H9 (cell line): Measurements from ENCODE around the gene EHBP1. TPM values are rescaled to one million over a fixed set of nuclear protein-coding genes. Genes with fewer than 3 reads are reported as not detected.

Source experiments
- DNase-seq: peaks from one replicate; pipeline ENCODE4 v3.0.0-alpha.2; 2017
- H2AFZ ChIP-seq: one replicate; pipeline ENCODE4 v1.6.1; 2013; ENCODE audit warnings: mild to moderate bottlenecking, low read length, control low read depth, moderate library complexity
- H2AK5ac ChIP-seq: 2 replicates; pipeline ENCODE4 v1.6.1; 2013; ENCODE audit warnings: low read length, control low read depth, mixed read lengths; ENCODE audit not compliant: insufficient read length
- H2BK120ac ChIP-seq: one replicate; pipeline ENCODE4 v1.6.1; 2013; ENCODE audit warnings: low read depth, mild to moderate bottlenecking, low read length, control low read depth, inconsistent platforms; ENCODE audit not compliant: poor library complexity, severe bottlenecking
- H2BK12ac ChIP-seq: 2 replicates; pipeline ENCODE4 v1.6.1; 2013; ENCODE audit warnings: low read length, control low read depth, mixed read lengths, low read depth; ENCODE audit not compliant: insufficient read length
- H2BK15ac ChIP-seq: 2 replicates; pipeline ENCODE4 v1.6.1; 2013; ENCODE audit warnings: low read depth, low read length, control low read depth
- H2BK20ac ChIP-seq: one replicate; pipeline ENCODE4 v1.6.1; 2013; ENCODE audit warnings: low read depth, mild to moderate bottlenecking, low read length, control low read depth, inconsistent platforms; ENCODE audit not compliant: poor library complexity, severe bottlenecking
- H2BK5ac ChIP-seq: 2 replicates; pipeline ENCODE4 v1.6.1; 2013; ENCODE audit warnings: low read length, control low read depth, mixed read lengths; ENCODE audit not compliant: insufficient read length
- H3K14ac ChIP-seq: 2 replicates; pipeline ENCODE4 v1.6.1; 2013; ENCODE audit warnings: low read length, control low read depth; ENCODE audit not compliant: insufficient read depth
- H3K18ac ChIP-seq: 2 replicates; pipeline ENCODE4 v1.6.1; 2013; ENCODE audit warnings: low read depth, mild to moderate bottlenecking, mixed read lengths, low read length, control low read depth; ENCODE audit not compliant: insufficient read length
- H3K23ac ChIP-seq: 2 replicates; pipeline ENCODE4 v1.6.1; 2013; ENCODE audit warnings: low read length, control low read depth, mixed read lengths, low read depth; ENCODE audit not compliant: insufficient read length
- H3K23me2 ChIP-seq: 2 replicates; pipeline ENCODE4 v1.6.1; 2013; ENCODE audit warnings: low read depth, mild to moderate bottlenecking, mixed read lengths, low read length, control low read depth; ENCODE audit not compliant: insufficient read length, poor library complexity, severe bottlenecking
- H3K27ac ChIP-seq: 2 replicates; pipeline ENCODE4 v1.5.1; 2013; ENCODE audit warnings: low read length, control low read depth, mixed read lengths, low read depth; ENCODE audit not compliant: insufficient read length
- H3K27me3 ChIP-seq: 2 replicates; pipeline ENCODE4 v1.6.1; 2013; ENCODE audit warnings: low read length, control low read depth, inconsistent platforms; ENCODE audit not compliant: insufficient read depth
- H3K4ac ChIP-seq: 2 replicates; pipeline ENCODE4 v1.6.1; 2013; ENCODE audit warnings: low read depth, mild to moderate bottlenecking, control low read depth, inconsistent platforms, low read length, moderate library complexity
- H3K4me1 ChIP-seq: 2 replicates; pipeline ENCODE4 v1.6.1; 2013; ENCODE audit warnings: low read length, control low read depth, inconsistent platforms; ENCODE audit not compliant: insufficient read depth
- H3K4me2 ChIP-seq: 2 replicates; pipeline ENCODE4 v1.6.1; 2013; ENCODE audit warnings: low read length, control low read depth, mixed read lengths; ENCODE audit not compliant: insufficient read length, insufficient read depth
- H3K56ac ChIP-seq: 2 replicates; pipeline ENCODE4 v1.6.1; 2013; ENCODE audit warnings: low read depth, mild to moderate bottlenecking, mixed read lengths, low read length, control low read depth; ENCODE audit not compliant: insufficient read length
- H3K79me1 ChIP-seq: 2 replicates; pipeline ENCODE4 v1.6.1; 2013; ENCODE audit warnings: low read depth, mild to moderate bottlenecking, moderate library complexity, low read length, control low read depth, inconsistent platforms; ENCODE audit not compliant: insufficient read depth, poor library complexity, severe bottlenecking
- H3K79me2 ChIP-seq: 2 replicates; pipeline ENCODE4 v1.6.1; 2013; ENCODE audit warnings: low read length, control low read depth, inconsistent platforms; ENCODE audit not compliant: insufficient read depth
- H3K9ac ChIP-seq: 2 replicates; pipeline ENCODE4 v1.6.1; 2013; ENCODE audit warnings: low read length, control low read depth, mixed read lengths; ENCODE audit not compliant: insufficient read length; ENCODE audit errors: extremely low read depth
- H3K9me3 ChIP-seq: one replicate; pipeline ENCODE4 v1.6.1; 2013; ENCODE audit warnings: low read depth, low read length, inconsistent platforms; ENCODE audit not compliant: control insufficient read depth
- H3T11ph ChIP-seq: one replicate; pipeline ENCODE4 v1.6.1; 2013; ENCODE audit warnings: mild to moderate bottlenecking, low read length, control low read depth, inconsistent platforms
- H4K20me1 ChIP-seq: one replicate; pipeline ENCODE4 v1.6.1; 2013; ENCODE audit not compliant: control insufficient read depth, insufficient read length, insufficient read depth
- H4K5ac ChIP-seq: 2 replicates; pipeline ENCODE4 v1.6.1; 2013; ENCODE audit warnings: low read depth, mild to moderate bottlenecking, mixed read lengths, low read length, control low read depth; ENCODE audit not compliant: insufficient read length
- H4K8ac ChIP-seq: replicated peaks from 2 replicates; pipeline ENCODE4 v1.6.1; 2013; ENCODE audit warnings: low read length, control low read depth, mixed read lengths, low read depth; ENCODE audit not compliant: insufficient read length
- H4K91ac ChIP-seq: 2 replicates; pipeline ENCODE4 v1.6.1; 2013; ENCODE audit warnings: low read depth, mild to moderate bottlenecking, moderate library complexity, mixed read lengths, low read length, control low read depth; ENCODE audit not compliant: insufficient read length
- H3K27ac Mint-ChIP-seq, 3 experiments: 2 replicates in 2 of 3; 3 replicates in 1 of 3; pipeline ENCODE4 v1.8.0; 2020 to 2021; ENCODE audit warnings: mixed read lengths in 3 of 3, mild to moderate bottlenecking in 1 of 3, moderate library complexity in 1 of 3
- H3K27me3 Mint-ChIP-seq: 2 replicates; pipeline ENCODE4 v1.8.0; 2021; ENCODE audit warnings: low read depth, mild to moderate bottlenecking, moderate library complexity, mixed read lengths
- H3K36me3 Mint-ChIP-seq, 3 experiments: 2 replicates in 2 of 3; 3 replicates in 1 of 3; pipeline ENCODE4 v1.8.0; 2020 to 2021; ENCODE audit warnings: low read depth in 3 of 3, mixed read lengths in 3 of 3; ENCODE audit not compliant: insufficient read depth in 1 of 3
- H3K4me1 Mint-ChIP-seq, 2 experiments: 2 replicates each; pipeline ENCODE4 v1.8.0; 2020; ENCODE audit warnings: mixed read lengths in 2 of 2
- H3K4me3 Mint-ChIP-seq, 2 experiments: 2 replicates in 1 of 2; 3 replicates in 1 of 2; pipeline ENCODE4 v1.8.0; 2020 to 2021; ENCODE audit warnings: mild to moderate bottlenecking in 2 of 2, mixed read lengths in 2 of 2, moderate library complexity in 1 of 2
- H3K9me3 Mint-ChIP-seq, 2 experiments: 2 replicates in 1 of 2; 3 replicates in 1 of 2; pipeline ENCODE4 v1.8.0; 2020; ENCODE audit warnings: mild to moderate bottlenecking in 2 of 2, mixed read lengths in 2 of 2, moderate library complexity in 1 of 2
- WGBS: extraction: QIAGEN DNeasy Blood & Tissue Kit; methylation state at CpG from one replicate; pipeline ENCODE4 v1.1.7; 2013; ENCODE audit warnings: missing lambda C conversion rate, low lambda C conversion rate, mixed read lengths; ENCODE audit not compliant: insufficient read length; ENCODE audit errors: extremely low coverage; 5-methylcytosine and 5-hydroxymethylcytosine counted together
- total RNA-seq: library from RNA; stranded (reverse); gene quantifications from 2 replicates; pipeline ENCODE4 v1.2.1, GENCODE V29; 2021
- TF ChIP-seq, protein P1 (sequence below): fragments of 200-600 bp; sonication (generic); conservative IDR thresholded peaks from 3 replicates; pipeline ENCODE4 v1.8.0; 2021; ENCODE audit warnings: antibody characterized with exemption, mild to moderate bottlenecking

Gene EHBP1
- total RNA-seq, 1 experiment from 2014 or later = 35.6 TPM

DNA sequence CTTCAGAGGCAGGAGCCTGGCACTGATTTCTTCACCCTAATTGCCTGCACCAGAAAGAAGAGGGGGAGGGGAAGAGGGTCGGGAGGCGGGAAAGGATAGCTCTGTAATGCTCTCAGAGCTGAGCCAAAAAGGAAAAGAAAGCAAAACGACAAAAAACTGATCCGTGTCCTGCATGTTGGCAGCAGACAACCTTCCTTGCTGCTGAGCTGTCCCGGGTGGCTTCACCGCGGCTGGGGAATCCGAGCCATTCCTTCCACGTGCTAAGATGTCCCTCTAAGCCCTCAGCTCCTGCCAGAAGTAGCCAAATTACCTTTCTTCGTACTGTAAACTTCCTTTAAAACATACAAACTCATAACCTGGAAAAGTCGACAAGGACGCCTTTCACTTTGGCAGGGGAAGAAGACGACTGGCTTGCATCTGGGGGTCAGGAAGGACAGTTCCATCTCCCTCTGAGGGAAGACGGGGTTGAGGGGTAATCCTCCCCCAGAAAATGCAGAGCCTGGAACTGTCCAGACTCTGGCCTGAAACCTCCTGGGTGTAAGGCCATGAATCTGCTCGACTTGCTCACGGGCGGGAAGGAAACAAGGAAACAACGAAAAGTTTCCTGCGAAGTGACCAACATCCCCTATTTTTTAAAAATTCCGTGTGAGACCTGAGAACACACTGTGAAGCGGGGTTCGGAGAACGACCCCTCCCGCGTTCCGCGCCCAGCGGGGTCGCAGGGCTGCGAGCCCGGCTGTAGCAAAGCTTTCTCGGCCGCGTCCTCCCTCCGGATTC lies 352.8 kb downstream of the EHBP1 start:
- no peak overlapping the region for H3K4ac ChIP-seq
- no peak overlapping the region for H3K14ac ChIP-seq
- no peak overlapping the region for H3K56ac ChIP-seq
- DNase-seq = peak; percentile 65
- H2BK20ac ChIP-seq = no peak overlapping the region
- no peaks in the 10 kb centered on the region for H3K79me2 ChIP-seq
- no peak overlapping the region for H4K5ac ChIP-seq
- no peak overlapping the region for H4K91ac ChIP-seq
- H2AFZ ChIP-seq = peak overlapping the region; percentile 42
- Mint-ChIP-seq H3K4me3 (peak overlapping the region; percentile 39 to 76), H3K36me3 (peaks cover 0 to 2% (median 0%) of the 10 kb centered on the region in 3 experiments; a peak in 2 of 7 replicates), H3K27ac (no peak overlapping the region), H3K4me1 (peaks cover 47 to 55% of the 10 kb centered on the region in 2 experiments), H3K27me3 (peaks cover 100% of the 10 kb centered on the region), H3K9me3 (peaks cover 0 to 9% of the 10 kb centered on the region in 2 experiments; a peak in 1 of 5 replicates)
- no peak overlapping the region for H3K9ac ChIP-seq
- peaks cover 3% of the 10 kb centered on the region for H4K20me1 ChIP-seq
- no peak overlapping the region for H2AK5ac ChIP-seq
- H3K4me1 ChIP-seq = peaks cover 10% of the 10 kb centered on the region; the same call in 1 of the 2 replicates
- H2BK5ac ChIP-seq = no peak overlapping the region
- no peaks in the 10 kb centered on the region for H3K9me3 ChIP-seq
- peaks cover 66% of the 10 kb centered on the region for H3K27me3 ChIP-seq
- H2BK15ac ChIP-seq = no peak overlapping the region
- WGBS = no CpG with 5 or more reads among the region's 35 CpGs
- H3K18ac ChIP-seq = no peak overlapping the region
- no peak overlapping the region for H4K8ac ChIP-seq
- H3K23ac ChIP-seq = no peak overlapping the region
- H3K27ac ChIP-seq = no peak overlapping the region
- no peaks in the 10 kb centered on the region for H3K79me1 ChIP-seq
- no peak overlapping the region for H3T11ph ChIP-seq
- no peak overlapping the region for H2BK120ac ChIP-seq
- peak overlapping the region; percentile 74 for H3K4me2 ChIP-seq
- TF ChIP-seq, protein P1, sequence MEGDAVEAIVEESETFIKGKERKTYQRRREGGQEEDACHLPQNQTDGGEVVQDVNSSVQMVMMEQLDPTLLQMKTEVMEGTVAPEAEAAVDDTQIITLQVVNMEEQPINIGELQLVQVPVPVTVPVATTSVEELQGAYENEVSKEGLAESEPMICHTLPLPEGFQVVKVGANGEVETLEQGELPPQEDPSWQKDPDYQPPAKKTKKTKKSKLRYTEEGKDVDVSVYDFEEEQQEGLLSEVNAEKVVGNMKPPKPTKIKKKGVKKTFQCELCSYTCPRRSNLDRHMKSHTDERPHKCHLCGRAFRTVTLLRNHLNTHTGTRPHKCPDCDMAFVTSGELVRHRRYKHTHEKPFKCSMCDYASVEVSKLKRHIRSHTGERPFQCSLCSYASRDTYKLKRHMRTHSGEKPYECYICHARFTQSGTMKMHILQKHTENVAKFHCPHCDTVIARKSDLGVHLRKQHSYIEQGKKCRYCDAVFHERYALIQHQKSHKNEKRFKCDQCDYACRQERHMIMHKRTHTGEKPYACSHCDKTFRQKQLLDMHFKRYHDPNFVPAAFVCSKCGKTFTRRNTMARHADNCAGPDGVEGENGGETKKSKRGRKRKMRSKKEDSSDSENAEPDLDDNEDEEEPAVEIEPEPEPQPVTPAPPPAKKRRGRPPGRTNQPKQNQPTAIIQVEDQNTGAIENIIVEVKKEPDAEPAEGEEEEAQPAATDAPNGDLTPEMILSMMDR = no peak
- H2BK12ac ChIP-seq = no peak overlapping the region
- peaks cover 31% of the 10 kb centered on the region for H3K23me2 ChIP-seq
